Measurements from ENCODE around the gene ADORA1.

GRCh38 chr1:203137324-203137723 lies 9.8 kb downstream of the ADORA1 start:
- no peak for TF ChIP-seq EZH2phosphoT487 (IDR thresholded peaks at IDR 0.05; ENCODE audit: borderline replicate concordance, low read depth, low read length)
- TF ChIP-seq, protein P1, sequence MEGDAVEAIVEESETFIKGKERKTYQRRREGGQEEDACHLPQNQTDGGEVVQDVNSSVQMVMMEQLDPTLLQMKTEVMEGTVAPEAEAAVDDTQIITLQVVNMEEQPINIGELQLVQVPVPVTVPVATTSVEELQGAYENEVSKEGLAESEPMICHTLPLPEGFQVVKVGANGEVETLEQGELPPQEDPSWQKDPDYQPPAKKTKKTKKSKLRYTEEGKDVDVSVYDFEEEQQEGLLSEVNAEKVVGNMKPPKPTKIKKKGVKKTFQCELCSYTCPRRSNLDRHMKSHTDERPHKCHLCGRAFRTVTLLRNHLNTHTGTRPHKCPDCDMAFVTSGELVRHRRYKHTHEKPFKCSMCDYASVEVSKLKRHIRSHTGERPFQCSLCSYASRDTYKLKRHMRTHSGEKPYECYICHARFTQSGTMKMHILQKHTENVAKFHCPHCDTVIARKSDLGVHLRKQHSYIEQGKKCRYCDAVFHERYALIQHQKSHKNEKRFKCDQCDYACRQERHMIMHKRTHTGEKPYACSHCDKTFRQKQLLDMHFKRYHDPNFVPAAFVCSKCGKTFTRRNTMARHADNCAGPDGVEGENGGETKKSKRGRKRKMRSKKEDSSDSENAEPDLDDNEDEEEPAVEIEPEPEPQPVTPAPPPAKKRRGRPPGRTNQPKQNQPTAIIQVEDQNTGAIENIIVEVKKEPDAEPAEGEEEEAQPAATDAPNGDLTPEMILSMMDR (conservative IDR thresholded peaks at IDR 0.05; ENCODE audit: low read length), result no peak
